ENCODE data around the gene CIBAR2.

Gene CIBAR2

DNA sequence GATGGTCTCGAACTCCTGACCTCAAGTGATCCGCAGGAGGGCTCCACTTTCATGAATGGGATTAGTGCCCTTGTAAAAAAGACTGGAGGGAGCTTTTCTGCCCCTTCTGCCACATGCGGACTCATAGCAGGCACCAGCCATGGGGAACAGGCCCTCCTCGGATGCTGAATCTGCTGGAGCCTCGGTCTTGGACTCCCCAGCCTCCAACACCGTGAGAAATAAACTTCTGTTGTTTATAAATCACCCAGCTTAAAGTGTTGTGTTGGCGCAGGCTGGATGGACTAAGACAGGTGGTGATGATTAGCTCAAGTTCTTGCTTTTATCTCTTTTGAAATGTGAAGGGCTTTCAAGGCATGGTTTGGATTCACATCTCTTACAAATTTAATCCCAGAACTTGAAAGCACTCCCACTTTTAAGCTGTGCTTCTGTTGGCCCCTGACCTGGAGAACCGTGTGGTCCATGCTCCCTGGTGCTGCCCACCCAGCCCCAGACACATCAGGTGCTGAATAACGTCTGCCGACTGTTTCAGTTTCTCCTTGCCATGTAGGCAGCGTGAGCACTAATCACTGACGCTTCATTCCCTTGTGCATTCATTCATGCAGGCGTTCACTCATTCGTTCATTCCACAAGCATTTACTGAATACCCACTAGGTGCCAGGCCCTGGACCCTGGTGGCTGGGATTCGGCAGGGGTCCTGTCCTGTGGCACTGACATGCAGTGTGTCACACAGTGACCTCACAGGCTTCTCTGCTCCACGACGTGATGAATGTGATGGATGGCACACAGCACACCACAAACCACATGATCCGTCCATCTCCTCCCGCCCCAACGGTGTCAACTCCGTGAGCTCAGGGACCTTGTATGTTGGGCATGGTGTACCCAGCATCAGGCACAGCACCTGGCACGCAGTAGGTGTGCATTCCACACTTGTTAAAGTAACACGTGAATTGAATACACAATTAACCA, 8.9 kb downstream of the CIBAR2 start:
- no peak for DNase-seq (ENCODE audit: low read depth)

DNA sequence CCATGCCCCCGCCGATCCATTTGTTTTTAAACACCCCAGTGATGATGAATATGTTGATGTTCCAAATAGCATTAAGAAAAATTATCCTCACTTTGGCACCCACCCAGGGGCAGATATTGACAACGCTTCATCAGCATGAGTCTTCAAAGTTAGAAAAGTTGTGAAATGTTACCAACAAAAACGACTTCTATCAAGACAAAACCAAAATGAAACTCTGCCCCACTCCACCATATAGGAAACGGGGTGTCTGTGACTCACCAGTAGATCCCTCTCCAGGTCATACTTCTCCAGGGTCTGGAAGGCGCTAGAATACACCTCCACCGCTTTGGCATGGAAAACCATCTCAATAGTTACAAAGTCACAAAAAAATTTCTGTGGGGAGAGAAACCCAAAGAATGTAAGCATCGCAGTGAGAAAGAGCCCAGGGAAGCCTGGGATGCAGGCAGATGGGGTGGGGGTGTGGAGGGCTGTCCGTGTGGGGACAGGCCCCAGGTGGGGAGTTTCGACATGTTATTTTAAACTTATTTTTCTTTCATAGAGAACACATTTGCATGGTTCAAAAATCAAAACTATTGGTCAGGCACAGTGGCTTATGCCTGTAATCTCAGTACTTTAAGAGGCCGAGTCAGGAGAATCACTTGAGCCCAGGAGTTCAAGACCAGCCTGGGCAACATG, 10.2 kb downstream of the CIBAR2 start:
- DNase-seq (ENCODE audit: low read depth) = no peak

DNA sequence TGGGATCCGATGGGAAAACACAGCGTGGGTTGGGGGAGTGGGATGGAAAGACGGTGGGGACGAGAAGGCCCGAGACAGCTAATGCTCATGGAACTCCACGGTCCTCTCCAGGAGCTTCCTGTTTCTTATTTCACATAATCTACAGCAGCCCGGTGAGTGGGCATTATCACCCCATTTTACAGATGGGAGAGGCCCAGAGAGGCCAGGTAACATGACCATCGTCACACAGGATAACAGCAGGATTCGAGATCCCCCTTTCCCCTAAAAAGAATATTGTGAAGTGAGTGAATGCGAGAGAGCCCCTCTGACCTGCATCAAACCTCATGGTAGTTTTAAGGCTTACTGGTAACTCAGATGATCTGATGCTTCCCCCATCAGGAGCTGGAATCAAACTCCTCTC, 12.0 kb downstream of the CIBAR2 start:
- no peak for DNase-seq (ENCODE audit: low read depth)

DNA sequence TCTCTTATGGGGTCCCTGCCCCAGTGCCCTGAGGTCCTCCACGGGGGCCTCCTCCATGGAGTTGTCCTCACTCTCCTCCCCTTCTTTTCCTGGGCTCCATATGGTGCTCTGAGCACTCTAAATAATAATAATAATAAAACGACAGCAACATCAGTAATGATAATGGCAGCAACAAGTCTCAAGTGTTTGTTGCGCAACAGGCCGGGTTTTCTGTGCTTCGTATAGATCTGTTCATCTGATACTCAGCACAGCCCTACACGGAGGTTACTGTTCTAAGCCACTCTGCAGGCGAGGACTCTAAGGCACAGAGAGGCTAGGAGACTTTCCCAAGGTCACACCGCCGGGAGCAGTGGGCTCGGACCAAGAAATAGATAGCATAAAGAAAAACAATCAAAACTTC, 13.7 kb downstream of the CIBAR2 start:
- no peak for DNase-seq (ENCODE audit: low read depth)

DNA sequence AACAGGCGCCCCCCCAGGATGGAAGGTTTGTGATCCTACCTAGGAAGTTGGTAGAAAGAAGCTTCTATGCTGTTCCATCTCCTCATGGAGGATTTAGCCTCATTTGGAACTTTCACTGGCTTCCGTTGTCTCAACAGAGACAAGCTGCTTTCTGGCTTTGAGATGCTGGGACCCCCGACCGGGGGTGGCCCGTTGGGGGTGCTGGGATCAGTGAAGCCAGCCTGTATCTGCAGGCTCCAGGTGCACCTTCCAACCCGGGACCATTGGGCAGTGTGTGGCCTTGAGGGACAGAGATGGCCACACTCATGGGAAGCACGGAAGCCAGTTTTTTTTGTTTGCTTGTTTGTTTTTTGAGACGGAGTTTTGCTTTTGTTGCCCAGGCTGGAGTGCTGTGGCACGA, 15.4 kb downstream of the CIBAR2 start:
- DNase-seq (ENCODE audit: low read depth) = no peak

DNA sequence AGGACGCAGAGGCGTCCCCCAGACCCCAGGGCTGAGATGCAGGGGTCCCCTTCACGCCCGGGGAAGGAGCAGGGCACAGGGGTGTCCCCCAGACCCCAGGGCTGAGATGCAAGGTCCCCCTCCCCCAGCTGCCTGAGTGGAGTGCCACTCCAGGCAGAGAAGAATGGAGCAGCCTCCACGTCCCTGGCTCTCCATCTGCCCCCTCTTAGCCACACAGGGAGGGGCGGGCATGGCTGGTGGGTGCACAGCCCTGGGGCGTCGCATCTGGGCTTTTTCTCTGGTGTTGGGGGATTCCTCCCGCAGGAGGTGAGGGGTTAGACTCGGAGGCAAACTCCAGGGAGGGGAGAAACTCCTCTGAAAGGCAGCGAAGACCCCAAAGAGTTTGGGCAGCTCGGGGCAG, 17.5 kb downstream of the CIBAR2 start:
- no peak for DNase-seq (ENCODE audit: low read depth)

DNA sequence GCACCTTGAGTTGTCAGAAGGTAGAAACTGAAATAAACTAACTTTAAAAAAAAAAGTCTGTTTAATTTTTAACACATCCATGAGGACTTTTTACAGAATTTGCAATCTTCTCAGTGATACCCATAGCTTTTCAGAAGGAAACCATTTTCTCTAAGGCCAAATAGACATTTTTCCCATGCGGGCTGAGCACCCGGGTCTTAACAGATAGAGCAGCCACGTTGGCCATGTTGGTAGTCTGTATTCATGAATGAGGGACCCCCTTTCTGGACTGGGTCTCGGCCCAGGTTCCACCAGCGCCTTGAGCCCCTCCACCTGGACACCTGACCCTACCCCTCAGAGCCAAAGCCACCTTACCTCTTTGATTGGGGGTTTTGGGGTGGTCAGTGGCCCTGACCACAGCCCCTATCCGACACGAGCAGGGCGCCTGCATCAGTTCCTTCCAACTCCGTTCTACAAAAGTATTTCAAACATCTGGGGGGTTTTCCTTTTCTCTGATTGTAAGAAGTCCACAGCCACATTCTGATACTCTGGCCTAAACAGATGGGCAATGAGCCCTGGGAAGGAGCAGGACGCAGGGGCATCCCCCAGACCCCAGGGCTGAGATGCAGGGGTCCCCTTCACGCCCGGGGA, 18.0 kb downstream of the CIBAR2 start:
- DNase-seq (ENCODE audit: low read depth) = no peak

DNA sequence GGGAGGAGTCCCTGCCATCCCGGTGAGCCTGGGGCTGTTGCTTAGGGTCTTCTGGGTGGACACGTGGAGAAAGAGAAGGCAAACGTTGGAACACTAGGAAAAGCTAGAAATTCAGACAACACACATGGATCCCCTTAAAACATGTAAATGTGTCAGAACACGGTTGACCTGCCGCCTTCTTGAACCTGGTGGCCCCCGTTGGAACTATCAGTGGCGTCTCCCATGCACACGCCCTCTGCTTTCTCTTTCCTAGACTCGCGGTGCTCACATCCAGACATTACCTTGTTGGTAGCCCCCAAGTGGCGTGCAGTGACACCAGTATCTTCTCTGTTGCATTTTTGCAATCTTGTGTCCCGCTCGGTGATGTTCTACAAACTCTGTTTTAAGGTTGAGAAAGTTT, 18.6 kb downstream of the CIBAR2 start:
- no peak for DNase-seq (ENCODE audit: low read depth)

DNA sequence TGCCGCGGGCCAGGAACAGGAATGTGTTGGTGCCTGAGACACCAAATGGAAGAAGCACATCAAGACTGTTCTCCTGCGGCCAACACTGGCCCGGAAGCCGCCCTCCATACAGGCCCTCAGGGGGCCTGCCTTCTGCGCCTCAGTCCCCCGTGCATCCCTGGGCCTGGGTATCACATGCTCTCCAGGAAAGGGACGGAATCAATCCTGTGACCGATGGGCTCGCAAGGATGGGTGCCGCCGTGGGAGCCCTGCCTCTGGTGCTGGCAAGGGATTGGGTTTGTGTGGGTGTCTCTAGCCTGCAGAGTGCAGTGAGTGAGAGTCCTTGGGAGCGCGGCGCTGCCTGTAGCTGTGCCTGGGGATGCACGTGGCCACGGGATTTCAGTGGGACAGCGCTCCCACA, 19.4 kb downstream of the CIBAR2 start:
- no peak for DNase-seq (ENCODE audit: low read depth)

DNA sequence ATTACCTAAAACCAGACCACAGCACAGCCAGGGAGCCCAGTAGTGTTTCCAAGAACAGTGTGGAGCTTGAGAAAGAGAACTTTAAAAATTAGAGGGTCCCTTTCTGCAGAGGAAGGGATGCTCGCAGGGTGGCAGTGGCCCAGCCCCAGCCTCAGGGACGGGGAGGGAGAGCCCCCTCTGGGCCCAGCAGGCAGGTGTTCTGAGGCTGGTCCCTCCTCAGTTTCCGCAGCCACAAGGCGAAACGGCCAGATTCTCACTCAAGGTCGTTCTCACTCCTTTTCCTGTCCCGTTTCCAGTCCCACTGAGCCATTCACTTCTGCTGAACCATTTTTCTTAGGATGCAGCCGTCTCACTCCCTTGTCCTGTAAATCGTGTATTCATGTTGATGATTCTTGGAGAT, 20.0 kb downstream of the CIBAR2 start:
- no peak for DNase-seq (ENCODE audit: low read depth)

DNA sequence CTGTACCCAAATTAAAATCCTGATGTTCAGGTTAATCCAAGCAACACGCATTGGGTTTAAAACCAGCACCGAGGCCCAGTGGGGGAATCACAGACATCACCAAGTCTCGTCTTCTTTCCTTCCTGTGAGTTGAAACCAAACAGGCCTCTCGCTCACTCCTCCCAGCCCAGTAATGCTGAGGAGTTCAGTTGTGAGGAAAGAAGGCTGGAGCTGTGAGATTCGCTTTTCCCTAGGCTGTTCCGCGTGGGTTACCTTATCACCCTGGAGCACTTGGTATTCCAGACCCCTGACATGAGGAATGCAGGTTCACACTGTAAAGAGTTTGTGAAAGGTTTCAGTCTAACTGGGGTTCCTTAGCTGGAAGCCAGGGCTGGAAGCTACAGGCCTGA, 20.8 kb downstream of the CIBAR2 start:
- no peak for DNase-seq (ENCODE audit: low read depth)

DNA sequence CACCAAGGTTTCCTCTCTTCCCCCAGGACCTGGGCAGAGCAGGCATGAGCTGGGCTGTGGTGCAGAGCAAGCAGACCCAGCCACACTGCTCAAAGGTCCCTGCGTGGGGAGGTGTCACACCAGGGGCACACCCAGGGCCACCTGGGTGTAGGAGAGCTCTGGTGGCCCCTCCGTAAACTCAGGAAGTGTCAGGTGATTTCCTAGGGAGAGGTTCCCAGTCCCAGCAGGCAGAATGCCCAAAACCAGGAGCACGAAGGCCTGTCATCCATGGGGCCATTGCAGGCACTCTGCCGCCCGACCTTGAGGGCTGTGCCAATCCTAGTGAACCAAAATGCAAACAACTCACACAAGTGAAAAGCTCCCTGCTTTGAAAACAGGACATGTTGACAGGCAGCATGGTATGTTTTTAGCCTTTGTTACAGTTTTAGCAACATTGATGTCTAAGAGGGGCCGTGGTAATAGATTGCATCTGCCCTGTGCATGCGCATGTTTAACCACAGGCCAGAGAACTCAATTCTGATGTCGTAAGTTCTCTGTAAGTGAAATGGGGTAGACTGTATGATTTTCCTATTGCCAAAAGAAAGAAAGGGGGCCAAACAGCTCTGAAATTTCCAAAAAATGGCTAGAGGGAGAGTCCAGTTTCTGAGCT, 21.3 kb downstream of the CIBAR2 start:
- DNase-seq (ENCODE audit: low read depth) = no peak

DNA sequence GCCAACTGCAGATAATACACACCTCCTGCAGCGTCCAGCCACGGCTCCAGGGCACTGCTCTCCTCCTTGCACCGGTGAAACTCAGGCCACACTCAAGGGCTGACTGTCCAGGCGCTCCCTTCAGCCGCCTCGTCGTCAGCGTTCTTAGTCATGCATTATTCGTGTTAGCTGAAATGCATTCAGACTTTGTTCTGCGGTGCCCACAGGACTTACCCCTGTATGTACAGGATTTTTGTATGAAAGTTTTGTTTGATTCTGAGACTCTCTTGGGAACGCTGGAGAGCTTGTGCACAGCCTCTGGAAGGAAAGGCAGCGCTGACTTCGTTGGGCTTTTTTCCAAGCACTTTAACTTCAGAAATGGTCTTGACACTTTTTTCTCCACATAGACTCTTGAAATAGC, 22.1 kb downstream of the CIBAR2 start:
- no peak for DNase-seq (ENCODE audit: low read depth)

DNA sequence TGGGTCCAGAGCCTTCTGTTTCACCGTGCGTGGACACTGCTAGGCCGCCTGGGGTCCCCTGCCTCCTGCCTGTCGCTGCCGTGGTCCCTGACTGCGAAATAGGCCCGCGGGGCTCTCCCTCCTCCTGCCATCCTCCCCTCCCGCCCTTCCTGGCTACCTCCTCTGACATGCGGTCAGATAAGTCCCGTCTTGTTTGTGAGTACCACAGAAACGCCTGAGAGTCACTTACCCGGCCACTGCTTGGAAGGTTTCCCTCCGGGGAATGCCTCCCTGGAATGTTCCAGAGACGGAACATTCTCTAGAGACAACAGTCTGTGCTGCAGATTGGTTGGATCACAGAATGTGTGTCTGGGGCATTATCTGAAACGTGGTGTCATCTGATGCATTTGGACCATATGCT, 22.7 kb downstream of the CIBAR2 start:
- DNase-seq (ENCODE audit: low read depth) = no peak

DNA sequence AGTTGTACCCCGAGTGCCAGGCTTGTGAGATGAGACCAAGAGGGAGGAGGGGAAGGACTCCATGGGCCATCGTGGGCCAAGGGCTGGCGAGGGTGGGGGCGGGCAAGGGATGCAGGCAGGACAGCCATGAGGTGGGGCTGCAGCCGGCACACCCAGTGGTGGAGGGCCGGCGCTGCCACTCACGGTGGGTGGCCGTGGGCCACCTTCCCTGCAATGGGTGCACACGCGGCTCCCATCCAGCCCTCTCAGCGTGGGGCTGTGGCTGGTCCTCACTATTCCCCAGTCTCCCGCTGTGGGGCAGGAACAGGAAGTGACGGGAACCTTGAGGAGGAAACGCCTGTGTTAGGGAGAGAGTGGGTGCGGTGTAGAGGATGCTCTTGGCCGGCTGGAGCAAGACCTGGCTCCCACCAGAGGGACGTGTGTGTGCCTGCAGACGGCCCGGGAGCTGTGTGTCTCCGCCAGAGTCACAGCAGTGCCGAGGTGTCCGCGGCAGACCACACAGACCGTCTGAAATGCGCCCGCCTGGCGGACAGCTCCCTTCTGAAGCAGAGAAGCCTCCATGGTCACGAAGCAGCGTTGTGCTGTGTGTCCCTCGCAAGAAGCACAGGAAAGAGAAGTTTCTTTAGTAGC, 23.6 kb downstream of the CIBAR2 start:
- no peak for DNase-seq (ENCODE audit: low read depth)

DNA sequence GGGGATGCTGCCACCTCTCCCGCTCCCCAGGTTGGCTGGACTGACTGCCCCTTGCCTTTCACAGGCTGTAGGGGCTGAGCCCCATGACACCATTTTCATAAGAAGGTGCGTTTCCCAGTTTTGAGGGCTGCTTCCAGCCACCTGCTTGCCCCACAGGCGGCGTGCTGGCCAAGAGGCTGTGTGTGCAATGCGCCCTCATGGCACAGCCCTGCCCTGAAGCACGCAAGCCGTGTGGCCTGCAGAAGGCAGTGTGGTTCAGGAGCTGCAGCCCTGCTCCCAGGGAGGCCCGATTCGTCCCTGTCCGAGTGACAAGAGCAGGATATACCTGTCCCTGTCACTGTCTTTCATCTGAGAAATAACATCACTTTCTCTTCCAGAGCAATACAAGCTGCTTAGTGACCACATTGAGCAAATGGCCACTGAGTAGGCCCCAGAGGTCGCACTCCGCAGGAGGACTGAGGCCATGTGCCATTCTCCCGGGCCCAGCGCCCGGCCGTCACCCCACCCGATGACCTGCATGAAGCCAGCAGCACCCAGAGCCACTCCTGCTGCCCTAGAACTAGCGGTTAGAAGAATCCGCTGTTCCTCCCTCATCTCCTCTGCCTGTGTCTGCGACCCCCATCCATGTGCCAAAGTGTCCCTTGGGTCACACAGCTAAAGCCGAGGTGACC, 24.2 kb downstream of the CIBAR2 start:
- no peak for DNase-seq (ENCODE audit: low read depth)

DNA sequence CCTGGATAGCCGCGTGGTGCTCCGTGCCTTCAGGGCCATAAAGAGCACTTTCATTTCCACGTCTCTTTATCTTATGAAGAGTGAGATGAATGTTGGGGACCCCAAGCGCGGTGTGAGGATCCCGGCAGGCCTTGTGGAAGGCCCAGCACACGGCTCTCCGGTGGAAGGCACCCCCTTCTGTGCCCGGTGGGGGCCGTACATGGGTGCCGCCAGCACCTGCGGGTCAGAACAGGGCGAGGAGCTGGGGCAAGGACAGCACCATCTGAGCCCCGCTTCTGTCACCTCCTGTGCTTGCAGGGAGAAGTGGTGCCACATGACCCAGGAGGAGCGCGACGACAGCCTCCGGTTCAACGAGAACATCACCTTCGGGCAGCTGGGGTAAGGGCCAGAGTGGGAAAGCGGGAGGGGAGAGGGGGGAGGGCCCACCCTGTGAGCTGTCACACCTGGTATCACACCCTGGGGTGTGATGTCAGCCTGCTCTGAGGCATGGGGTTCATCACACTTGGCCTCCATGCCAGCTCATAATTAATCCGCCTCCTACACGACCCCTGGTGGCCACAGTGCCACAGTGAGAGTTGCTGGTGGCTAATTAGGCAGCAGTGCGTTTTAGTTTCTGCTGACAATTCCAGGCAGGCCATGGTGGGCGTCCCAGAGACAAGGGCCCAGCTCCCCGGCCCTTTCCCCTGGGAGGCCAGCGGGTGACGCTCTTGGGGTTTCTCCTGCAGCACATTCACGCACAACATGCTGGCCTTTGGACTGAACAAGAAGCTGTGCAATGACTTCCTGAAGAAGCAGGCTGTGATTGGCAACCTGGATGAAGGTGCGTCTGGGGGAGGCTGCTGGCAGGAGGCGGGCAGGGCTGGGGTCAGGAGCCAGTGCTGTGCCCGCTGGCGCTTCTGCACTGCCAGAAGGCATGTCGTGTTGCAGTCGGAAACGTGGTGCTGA, 25.7 kb downstream of the CIBAR2 start:
- DNase-seq (ENCODE audit: low read depth) = peak; percentile 70

DNA sequence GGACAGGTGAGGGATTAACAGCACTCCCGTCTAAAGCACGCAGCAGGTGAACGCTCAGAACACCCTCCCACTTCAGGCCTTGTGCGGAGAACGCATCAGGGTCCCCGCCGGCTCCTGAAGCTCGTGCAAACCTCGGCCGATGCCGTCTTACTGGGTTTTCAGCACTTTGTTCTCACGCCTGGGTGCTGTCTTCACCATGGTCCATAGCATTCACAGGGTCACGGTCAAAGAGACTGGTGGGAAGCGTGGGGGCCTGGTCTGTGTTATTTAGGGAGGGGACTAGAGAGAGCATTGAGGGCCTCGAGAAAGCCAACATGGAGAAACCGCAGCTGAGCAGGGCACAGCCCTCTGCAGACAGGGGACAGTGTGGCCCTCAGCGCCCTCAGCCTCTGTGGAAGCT, 26.6 kb downstream of the CIBAR2 start:
- no peak for DNase-seq (ENCODE audit: low read depth)

DNA sequence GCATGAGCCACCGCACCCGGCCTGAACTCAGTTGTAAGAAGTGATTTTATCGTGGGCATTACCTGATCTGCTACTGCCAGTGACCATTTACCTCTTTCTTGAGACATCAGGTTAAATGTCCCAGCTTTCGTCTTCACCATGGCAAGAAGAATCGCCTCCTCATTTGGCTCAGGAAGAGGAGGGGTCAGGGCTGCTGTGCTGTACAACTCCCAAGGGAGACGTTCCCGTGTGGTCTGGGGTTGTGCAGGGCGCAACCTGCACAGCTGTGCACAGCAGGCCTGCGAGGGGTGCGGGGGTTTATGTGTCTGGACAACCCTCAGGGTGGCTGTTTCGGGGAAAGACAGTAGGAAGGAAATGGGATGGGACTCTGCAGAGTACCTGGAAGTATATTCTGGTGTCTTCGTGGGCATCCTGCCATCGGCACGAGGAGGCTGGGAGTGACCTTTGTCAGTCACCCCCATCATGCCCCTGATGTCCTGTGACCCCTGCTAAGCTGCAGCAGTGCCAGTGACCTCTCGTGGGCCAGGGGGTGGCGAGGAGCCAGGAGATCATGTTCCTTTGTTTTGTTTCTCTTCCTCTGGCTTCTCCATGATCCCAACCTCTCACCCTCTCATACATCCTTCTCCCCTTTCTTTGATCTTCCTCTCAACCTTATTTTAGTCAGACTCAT, 27.3 kb downstream of the CIBAR2 start:
- DNase-seq (ENCODE audit: low read depth) = no peak

All from stimulated activated CD4-positive, alpha-beta T cell treated with anti-CD3 and anti-CD28 coated beads, Interleukin-2, amount 100 ng/mL, for 4 hours (primary cell).